Measurements from ENCODE around the gene PDE5A.

PDE5A gene

DNA sequence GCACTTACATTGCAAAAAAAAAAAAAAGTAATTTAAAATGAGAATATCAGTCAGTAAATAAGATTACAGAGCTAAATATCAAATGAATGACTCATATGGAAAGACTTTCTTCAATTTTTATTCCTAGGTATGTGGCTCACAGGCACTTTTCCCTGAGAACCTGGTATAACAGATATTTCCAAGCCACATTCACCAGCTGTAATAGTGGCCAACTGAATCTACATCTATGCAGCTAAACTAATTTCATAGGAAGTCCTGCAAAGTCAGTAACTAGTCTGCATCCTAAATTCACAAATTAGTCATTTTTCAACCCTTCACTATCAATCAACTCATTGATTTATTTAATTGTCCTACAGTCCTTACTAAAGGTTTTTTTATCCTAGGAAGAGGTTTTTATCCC, 5.6 kb downstream of the PDE5A start:
- Histone ChIP-seq H3K9me2 (replicated peaks; ENCODE audit: insufficient read depth, low read length) (no peaks in the 10 kb centered on the region), H3K9ac (ENCODE audit: low read length) (no peak overlapping the region), H3K79me2 (ENCODE audit: insufficient read depth, low read length) (no peaks in the 10 kb centered on the region), H3K27me3 (ENCODE audit: low read length) (no peaks in the 10 kb centered on the region), H4K20me1 (ENCODE audit: low read depth, low read length) (no peaks in the 10 kb centered on the region), H3K4me2 (ENCODE audit: low read depth, low read length, poor library complexity, severe bottlenecking) (no peak overlapping the region), H3K36me3 (ENCODE audit: low read length) (no peaks in the 10 kb centered on the region), H3K4me3 (ENCODE audit: insufficient read depth, low read length, poor library complexity, severe bottlenecking) (no peak overlapping the region), H3F3A (ENCODE audit: insufficient read depth) (no peaks in the 10 kb centered on the region), H3K27ac (ENCODE audit: low read depth, low read length) (no peak overlapping the region), H3K9me3 (ENCODE audit: insufficient read depth, low read length) (no peaks in the 10 kb centered on the region), H2AFZ (ENCODE audit: low read depth, low read length, severe bottlenecking) (no peak overlapping the region)
- TF ChIP-seq CTCF (IDR thresholded peaks at IDR 0.05; ENCODE audit: insufficient read depth, low read length, poor library complexity, severe bottlenecking) = no peak
- no peak for TF ChIP-seq EZH2phosphoT487 (conservative IDR thresholded peaks at IDR 0.05; ENCODE audit: low read length)

GRCh38 chr4:119615068-119615719, 13.4 kb downstream of the PDE5A start:
- H3K4me2 ChIP-seq (ENCODE audit: low read depth, low read length, poor library complexity, severe bottlenecking) = no peak overlapping the region
- H3K79me2 ChIP-seq (ENCODE audit: insufficient read depth, low read length) = no peaks in the 10 kb centered on the region
- no peak overlapping the region for H3K27ac ChIP-seq (ENCODE audit: low read depth, low read length)
- no peaks in the 10 kb centered on the region for H4K20me1 ChIP-seq (ENCODE audit: low read depth, low read length)
- no peaks in the 10 kb centered on the region for H3K9me3 ChIP-seq (ENCODE audit: insufficient read depth, low read length)
- TF ChIP-seq EZH2phosphoT487 (conservative IDR thresholded peaks at IDR 0.05; ENCODE audit: low read length) (no peak), CTCF (IDR thresholded peaks at IDR 0.05; ENCODE audit: insufficient read depth, low read length, poor library complexity, severe bottlenecking) (no peak)
- no peaks in the 10 kb centered on the region for H3F3A ChIP-seq (ENCODE audit: insufficient read depth)
- H2AFZ ChIP-seq (ENCODE audit: low read depth, low read length, severe bottlenecking) = no peak overlapping the region
- H3K4me3 ChIP-seq (ENCODE audit: insufficient read depth, low read length, poor library complexity, severe bottlenecking) = no peak overlapping the region
- no peaks in the 10 kb centered on the region for H3K9me2 ChIP-seq (replicated peaks; ENCODE audit: insufficient read depth, low read length)
- H3K9ac ChIP-seq (ENCODE audit: low read length) = no peak overlapping the region
- H3K27me3 ChIP-seq (ENCODE audit: low read length) = no peaks in the 10 kb centered on the region
- no peaks in the 10 kb centered on the region for H3K36me3 ChIP-seq (ENCODE audit: low read length)

- Histone ChIP-seq H3F3A (ENCODE audit: insufficient read depth) (no peaks in the 10 kb centered on the region), H3K27me3 (ENCODE audit: low read length) (no peaks in the 10 kb centered on the region), H3K9me2 (replicated peaks; ENCODE audit: insufficient read depth, low read length) (no peaks in the 10 kb centered on the region), H3K9me3 (ENCODE audit: insufficient read depth, low read length) (no peaks in the 10 kb centered on the region), H3K36me3 (ENCODE audit: low read length) (no peaks in the 10 kb centered on the region), H3K4me3 (ENCODE audit: insufficient read depth, low read length, poor library complexity, severe bottlenecking) (no peak overlapping the region), H3K27ac (ENCODE audit: low read depth, low read length) (no peak overlapping the region), H4K20me1 (ENCODE audit: low read depth, low read length) (no peaks in the 10 kb centered on the region), H2AFZ (ENCODE audit: low read depth, low read length, severe bottlenecking) (no peak overlapping the region), H3K9ac (ENCODE audit: low read length) (no peak overlapping the region), H3K79me2 (ENCODE audit: insufficient read depth, low read length) (no peaks in the 10 kb centered on the region), H3K4me2 (ENCODE audit: low read depth, low read length, poor library complexity, severe bottlenecking) (no peak overlapping the region)
- TF ChIP-seq CTCF (IDR thresholded peaks at IDR 0.05; ENCODE audit: insufficient read depth, low read length, poor library complexity, severe bottlenecking) (no peak), EZH2phosphoT487 (conservative IDR thresholded peaks at IDR 0.05; ENCODE audit: low read length) (no peak)
These were observed 24.3 kb downstream of the PDE5A start for GRCh38 chr4:119604266-119604665.
